T-helper 17 cell (primary cell): Measurements from ENCODE around the gene ERVW-1. TPM values are rescaled to one million over a fixed set of nuclear protein-coding genes. Genes with fewer than 3 reads are reported as not detected.

Experiments used
- ATAC-seq: fragments of 150-1000 bp; cut with Tn5 transposase; 2 replicates; pipeline ENCODE4 v1.10.0; 2021; ENCODE audit warnings: mild to moderate bottlenecking, moderate library complexity
- DNase-seq, 3 donors: peaks; one replicate each; pipeline versions ENCODE4 v3.0.0 to v3.0.0-alpha.2; 2020 to 2021
- H3K9me3 ChIP-seq: one replicate; pipeline ENCODE4 v1.7.0; 2013; ENCODE audit warnings: low read length, mild to moderate bottlenecking; ENCODE audit not compliant: control insufficient read depth, poor library complexity, severe bottlenecking
- H3K27ac Mint-ChIP-seq: one replicate; pipeline ENCODE4 v1.8.0; 2022; ENCODE audit warnings: mild to moderate bottlenecking, moderate library complexity, mixed read lengths
- H3K27me3 Mint-ChIP-seq: one replicate; pipeline ENCODE4 v1.8.0; 2022; ENCODE audit warnings: mixed read lengths
- H3K36me3 Mint-ChIP-seq: one replicate; pipeline ENCODE4 v1.8.0; 2022; ENCODE audit warnings: low read depth, mixed read lengths
- H3K4me1 Mint-ChIP-seq: one replicate; pipeline ENCODE4 v1.8.0; 2022; ENCODE audit warnings: mild to moderate bottlenecking, mixed read lengths
- H3K4me3 Mint-ChIP-seq: one replicate; pipeline ENCODE4 v1.8.0; 2022; ENCODE audit warnings: mild to moderate bottlenecking, moderate library complexity, mixed read lengths
- total RNA-seq, 4 donors: library from RNA in 2 of 4; stranded (reverse) in 2 of 4; gene quantifications; one replicate each; pipeline ENCODE4 v1.2.3 and lab custom pipeline; 2022 to 2026

ERVW-1 gene
- total RNA-seq, 2 donors from 2014 or later: not detected

- no peak for DNase-seq
- Mint-ChIP-seq H3K27me3 (peaks cover 6% of the 10 kb centered on the region), H3K4me3 (no peak overlapping the region), H3K4me1 (no peaks in the 10 kb centered on the region), H3K36me3 (peaks cover 6% of the 10 kb centered on the region), H3K27ac (no peak overlapping the region)
- no peaks in the 10 kb centered on the region for H3K9me3 ChIP-seq
- ATAC-seq: no peak
Observed at GRCh38 chr7:92433019-92433418, 44.7 kb downstream of the ERVW-1 start.

DNA sequence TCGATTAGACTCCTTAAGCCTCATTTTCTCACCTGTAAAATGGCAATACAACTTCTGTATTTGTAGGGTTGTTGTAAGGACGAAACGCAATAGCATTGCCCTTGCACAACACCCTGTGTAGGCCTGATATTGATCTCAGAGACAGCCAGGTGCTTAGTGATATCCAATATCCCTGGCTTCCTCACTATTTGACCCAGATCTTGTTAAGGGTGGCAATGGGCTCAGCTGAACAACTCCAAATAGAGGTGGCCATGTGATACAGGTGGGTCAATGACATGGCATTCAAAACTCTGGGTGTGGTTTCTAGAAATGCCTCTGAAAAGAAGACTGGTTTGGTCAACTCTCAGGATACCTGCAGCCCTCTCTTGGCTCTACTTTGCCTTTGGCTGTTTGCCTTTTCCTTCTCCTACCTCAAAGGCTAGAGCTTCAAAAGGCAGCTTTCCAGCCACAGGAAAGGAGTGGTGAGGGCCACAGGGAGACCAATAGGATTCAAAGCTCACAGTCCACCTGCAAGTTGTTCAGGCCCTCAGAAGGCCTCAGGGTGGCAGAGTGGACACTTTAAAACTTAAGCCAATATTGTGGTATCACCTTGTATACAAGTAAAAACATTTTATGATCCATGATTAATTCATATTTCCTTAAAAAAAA, 45.3 kb downstream of the ERVW-1 start:
- DNase-seq (no peak), ATAC-seq (no peak)
- Mint-ChIP-seq H3K36me3 (peaks cover 3% of the 10 kb centered on the region), H3K27me3 (peaks cover 11% of the 10 kb centered on the region), H3K27ac (no peak overlapping the region), H3K4me3 (no peak overlapping the region), H3K4me1 (no peaks in the 10 kb centered on the region)
- no peaks in the 10 kb centered on the region for H3K9me3 ChIP-seq

DNA sequence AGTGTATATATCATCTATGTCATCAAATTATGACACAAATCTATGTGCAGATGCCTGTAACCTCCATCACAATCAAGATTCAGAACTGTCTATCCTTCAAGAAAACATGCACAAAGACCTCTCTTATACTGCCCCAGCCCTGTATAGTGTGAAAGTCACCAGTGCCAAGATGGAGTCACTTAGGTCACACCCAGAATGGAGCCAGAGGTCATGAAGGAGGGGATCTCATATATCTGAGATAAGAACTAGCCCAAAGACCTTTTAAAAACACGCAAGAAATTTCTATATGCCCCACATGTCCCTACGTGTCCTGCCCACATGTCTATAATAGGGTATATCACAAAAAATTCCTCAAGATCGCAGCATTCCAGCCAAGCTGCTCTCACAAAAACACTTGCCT, 50.6 kb downstream of the ERVW-1 start:
- H3K9me3 ChIP-seq: no peaks in the 10 kb centered on the region
- ATAC-seq (no peak), DNase-seq (no peak)
- no peak overlapping the region for H3K4me3 Mint-ChIP-seq
- H3K27me3 Mint-ChIP-seq: peaks cover 34% of the 10 kb centered on the region
- peak overlapping the region; percentile 37 for H3K27ac Mint-ChIP-seq
- H3K36me3 Mint-ChIP-seq: peaks cover 3% of the 10 kb centered on the region
- peaks cover 15% of the 10 kb centered on the region for H3K4me1 Mint-ChIP-seq

- no peak overlapping the region for H3K4me3 Mint-ChIP-seq
- peaks cover 3% of the 10 kb centered on the region for H3K36me3 Mint-ChIP-seq
- no peak for ATAC-seq
- peak overlapping the region; percentile 90 for H3K27ac Mint-ChIP-seq
- no peaks in the 10 kb centered on the region for H3K9me3 ChIP-seq
- H3K4me1 Mint-ChIP-seq: peaks cover 15% of the 10 kb centered on the region
- DNase-seq: no peak
- peaks cover 43% of the 10 kb centered on the region for H3K27me3 Mint-ChIP-seq
Observed at GRCh38 chr7:92425311-92425947, 52.3 kb downstream of the ERVW-1 start.

DNA sequence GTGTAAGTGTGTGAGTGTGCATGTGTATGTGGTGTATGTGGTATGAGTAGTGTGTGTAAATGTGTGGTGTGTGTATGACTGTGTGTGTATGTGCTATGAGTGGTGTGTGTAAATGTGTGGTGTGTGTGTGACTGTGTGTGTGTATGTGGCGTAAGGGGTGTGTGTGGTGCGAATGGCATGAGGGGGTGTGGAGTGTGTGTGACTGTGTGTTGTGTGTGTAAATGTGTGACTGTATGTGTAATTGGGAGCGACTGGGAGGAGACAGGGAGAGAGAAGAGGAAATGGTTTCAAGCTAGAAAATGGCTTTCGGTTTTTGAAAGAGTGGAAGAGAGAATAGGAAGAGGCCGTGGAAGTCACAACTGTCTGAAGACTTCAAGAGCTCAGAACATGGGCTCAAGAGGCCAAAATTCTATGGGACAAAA, 54.0 kb downstream of the ERVW-1 start:
- H3K36me3 Mint-ChIP-seq: peaks cover 3% of the 10 kb centered on the region
- H3K27ac Mint-ChIP-seq: no peak overlapping the region
- H3K27me3 Mint-ChIP-seq: peaks cover 38% of the 10 kb centered on the region
- ATAC-seq (no peak), DNase-seq (no peak)
- no peaks in the 10 kb centered on the region for H3K9me3 ChIP-seq
- peaks cover 15% of the 10 kb centered on the region for H3K4me1 Mint-ChIP-seq
- H3K4me3 Mint-ChIP-seq: no peak overlapping the region

GRCh38 chr7:92422926-92423325, 54.8 kb downstream of the ERVW-1 start:
- Mint-ChIP-seq H3K4me3 (no peak overlapping the region), H3K4me1 (peaks cover 15% of the 10 kb centered on the region), H3K27ac (no peak overlapping the region), H3K27me3 (peaks cover 37% of the 10 kb centered on the region), H3K36me3 (peaks cover 3% of the 10 kb centered on the region)
- no peak for DNase-seq
- ATAC-seq: no peak
- H3K9me3 ChIP-seq: no peaks in the 10 kb centered on the region

GRCh38 chr7:92421676-92422435, 55.9 kb downstream of the ERVW-1 start:
- Mint-ChIP-seq H3K4me1 (peaks cover 15% of the 10 kb centered on the region), H3K36me3 (peaks cover 3% of the 10 kb centered on the region), H3K27me3 (peaks cover 27% of the 10 kb centered on the region), H3K4me3 (no peak overlapping the region), H3K27ac (no peak overlapping the region)
- H3K9me3 ChIP-seq: no peaks in the 10 kb centered on the region
- no peak for DNase-seq
- ATAC-seq: no peak

Other genes with a start within 250 kb of the ERVW-1 start
- gene KRIT1, start 232.0 kb downstream of the ERVW-1 start, total RNA-seq: 10 to 100 TPM; 41.1 to 58.3 TPM
- gene ANKIB1, start 232.0 kb downstream of the ERVW-1 start, total RNA-seq: 10 to 100 TPM; 51.1 to 54.7 TPM
- gene GATAD1, start 30.5 kb downstream of the ERVW-1 start, total RNA-seq: 10 to 100 TPM; 13.2 to 16.3 TPM
- gene PEX1, start 50.6 kb upstream of the ERVW-1 start, total RNA-seq: 10 to 100 TPM; 18.2 to 19.1 TPM
- 10 to 100 TPM; 27.7 to 29.3 TPM for gene RBM48, start 50.8 kb upstream of the ERVW-1 start, total RNA-seq
- 10 to 100 TPM; 71.6 to 77.0 TPM for gene FAM133B, start 112.4 kb upstream of the ERVW-1 start, total RNA-seq